Peyer's patch (tissue), 4 donors: ENCODE measurements around the gene TPSG1.
"Not testable (repeated sequence)": the region's sequence is repeated elsewhere in the genome, so short reads cannot be mapped to it uniquely, and the experiment has no call there.

Source experiments
- POLR2A ChIP-seq, 2 donors: fragments of 450-650 bp; IDR thresholded peaks; one replicate each; pipeline ENCODE4 v1.5.1; 2017; ENCODE audit warnings: antibody characterized with exemption in 2 of 2, mild to moderate bottlenecking in 2 of 2, moderate library complexity in 2 of 2
- TF ChIP-seq, protein P1 (sequence below), 6 experiments: fragments of 450-650 bp in 4 of 6; fragments of 200-600 bp in 2 of 6; sonication (generic) in 1 of 6; IDR thresholded peaks; one replicate each; pipeline ENCODE4 v1.5.1; 2017 to 2019; ENCODE audit warnings: antibody characterized with exemption in 6 of 6, mild to moderate bottlenecking in 3 of 6, moderate library complexity in 1 of 6

DNA sequence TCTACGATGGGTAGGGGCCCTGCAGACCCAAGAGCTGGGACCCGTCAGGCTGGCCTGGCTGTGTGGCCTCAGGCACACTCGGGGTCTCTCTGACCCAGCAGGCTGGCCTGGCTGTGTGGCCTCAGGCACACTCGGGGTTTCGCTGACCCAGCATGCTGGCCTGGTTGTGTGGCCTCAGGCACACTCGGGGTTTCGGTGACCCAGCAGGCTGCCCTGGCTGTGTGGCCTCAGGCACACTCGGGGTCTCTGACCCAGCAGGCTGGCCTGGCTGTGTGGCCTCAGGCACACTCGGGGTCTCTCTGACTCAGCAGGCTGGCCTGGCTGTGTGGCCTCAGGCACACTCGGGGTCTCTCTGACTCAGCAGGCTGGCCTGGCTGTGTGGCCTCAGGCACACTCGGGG lies 34.3 kb downstream of the TPSG1 start:
- TF ChIP-seq, protein P1, sequence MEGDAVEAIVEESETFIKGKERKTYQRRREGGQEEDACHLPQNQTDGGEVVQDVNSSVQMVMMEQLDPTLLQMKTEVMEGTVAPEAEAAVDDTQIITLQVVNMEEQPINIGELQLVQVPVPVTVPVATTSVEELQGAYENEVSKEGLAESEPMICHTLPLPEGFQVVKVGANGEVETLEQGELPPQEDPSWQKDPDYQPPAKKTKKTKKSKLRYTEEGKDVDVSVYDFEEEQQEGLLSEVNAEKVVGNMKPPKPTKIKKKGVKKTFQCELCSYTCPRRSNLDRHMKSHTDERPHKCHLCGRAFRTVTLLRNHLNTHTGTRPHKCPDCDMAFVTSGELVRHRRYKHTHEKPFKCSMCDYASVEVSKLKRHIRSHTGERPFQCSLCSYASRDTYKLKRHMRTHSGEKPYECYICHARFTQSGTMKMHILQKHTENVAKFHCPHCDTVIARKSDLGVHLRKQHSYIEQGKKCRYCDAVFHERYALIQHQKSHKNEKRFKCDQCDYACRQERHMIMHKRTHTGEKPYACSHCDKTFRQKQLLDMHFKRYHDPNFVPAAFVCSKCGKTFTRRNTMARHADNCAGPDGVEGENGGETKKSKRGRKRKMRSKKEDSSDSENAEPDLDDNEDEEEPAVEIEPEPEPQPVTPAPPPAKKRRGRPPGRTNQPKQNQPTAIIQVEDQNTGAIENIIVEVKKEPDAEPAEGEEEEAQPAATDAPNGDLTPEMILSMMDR (IDR thresholded peaks at IDR 0.05) = not testable (repeated sequence)
- TF ChIP-seq POLR2A (IDR thresholded peaks at IDR 0.05) = not testable (repeated sequence)
